H9 (cell line): ENCODE measurements around the gene SPRED3. TPM values are rescaled to one million over a fixed set of nuclear protein-coding genes. Genes with fewer than 3 reads are reported as not detected.

ENCODE experiments used
- DNase-seq: peaks from one replicate; pipeline ENCODE4 v3.0.0-alpha.2; 2017
- H2AFZ ChIP-seq: one replicate; pipeline ENCODE4 v1.6.1; 2013; ENCODE audit warnings: mild to moderate bottlenecking, low read length, control low read depth, moderate library complexity
- H2AK5ac ChIP-seq: 2 replicates; pipeline ENCODE4 v1.6.1; 2013; ENCODE audit warnings: low read length, control low read depth, mixed read lengths; ENCODE audit not compliant: insufficient read length
- H2BK120ac ChIP-seq: one replicate; pipeline ENCODE4 v1.6.1; 2013; ENCODE audit warnings: low read depth, mild to moderate bottlenecking, low read length, control low read depth, inconsistent platforms; ENCODE audit not compliant: poor library complexity, severe bottlenecking
- H2BK12ac ChIP-seq: 2 replicates; pipeline ENCODE4 v1.6.1; 2013; ENCODE audit warnings: low read length, control low read depth, mixed read lengths, low read depth; ENCODE audit not compliant: insufficient read length
- H2BK15ac ChIP-seq: 2 replicates; pipeline ENCODE4 v1.6.1; 2013; ENCODE audit warnings: low read depth, low read length, control low read depth
- H2BK20ac ChIP-seq: one replicate; pipeline ENCODE4 v1.6.1; 2013; ENCODE audit warnings: low read depth, mild to moderate bottlenecking, low read length, control low read depth, inconsistent platforms; ENCODE audit not compliant: poor library complexity, severe bottlenecking
- H2BK5ac ChIP-seq: 2 replicates; pipeline ENCODE4 v1.6.1; 2013; ENCODE audit warnings: low read length, control low read depth, mixed read lengths; ENCODE audit not compliant: insufficient read length
- H3K14ac ChIP-seq: 2 replicates; pipeline ENCODE4 v1.6.1; 2013; ENCODE audit warnings: low read length, control low read depth; ENCODE audit not compliant: insufficient read depth
- H3K18ac ChIP-seq: 2 replicates; pipeline ENCODE4 v1.6.1; 2013; ENCODE audit warnings: low read depth, mild to moderate bottlenecking, mixed read lengths, low read length, control low read depth; ENCODE audit not compliant: insufficient read length
- H3K23ac ChIP-seq: 2 replicates; pipeline ENCODE4 v1.6.1; 2013; ENCODE audit warnings: low read length, control low read depth, mixed read lengths, low read depth; ENCODE audit not compliant: insufficient read length
- H3K23me2 ChIP-seq: 2 replicates; pipeline ENCODE4 v1.6.1; 2013; ENCODE audit warnings: low read depth, mild to moderate bottlenecking, mixed read lengths, low read length, control low read depth; ENCODE audit not compliant: insufficient read length, poor library complexity, severe bottlenecking
- H3K27ac ChIP-seq: 2 replicates; pipeline ENCODE4 v1.5.1; 2013; ENCODE audit warnings: low read length, control low read depth, mixed read lengths, low read depth; ENCODE audit not compliant: insufficient read length
- H3K27me3 ChIP-seq: 2 replicates; pipeline ENCODE4 v1.6.1; 2013; ENCODE audit warnings: low read length, control low read depth, inconsistent platforms; ENCODE audit not compliant: insufficient read depth
- H3K4ac ChIP-seq: 2 replicates; pipeline ENCODE4 v1.6.1; 2013; ENCODE audit warnings: low read depth, mild to moderate bottlenecking, control low read depth, inconsistent platforms, low read length, moderate library complexity
- H3K4me1 ChIP-seq: 2 replicates; pipeline ENCODE4 v1.6.1; 2013; ENCODE audit warnings: low read length, control low read depth, inconsistent platforms; ENCODE audit not compliant: insufficient read depth
- H3K4me2 ChIP-seq: 2 replicates; pipeline ENCODE4 v1.6.1; 2013; ENCODE audit warnings: low read length, control low read depth, mixed read lengths; ENCODE audit not compliant: insufficient read length, insufficient read depth
- H3K56ac ChIP-seq: 2 replicates; pipeline ENCODE4 v1.6.1; 2013; ENCODE audit warnings: low read depth, mild to moderate bottlenecking, mixed read lengths, low read length, control low read depth; ENCODE audit not compliant: insufficient read length
- H3K79me1 ChIP-seq: 2 replicates; pipeline ENCODE4 v1.6.1; 2013; ENCODE audit warnings: low read depth, mild to moderate bottlenecking, moderate library complexity, low read length, control low read depth, inconsistent platforms; ENCODE audit not compliant: insufficient read depth, poor library complexity, severe bottlenecking
- H3K79me2 ChIP-seq: 2 replicates; pipeline ENCODE4 v1.6.1; 2013; ENCODE audit warnings: low read length, control low read depth, inconsistent platforms; ENCODE audit not compliant: insufficient read depth
- H3K9ac ChIP-seq: 2 replicates; pipeline ENCODE4 v1.6.1; 2013; ENCODE audit warnings: low read length, control low read depth, mixed read lengths; ENCODE audit not compliant: insufficient read length; ENCODE audit errors: extremely low read depth
- H3K9me3 ChIP-seq: one replicate; pipeline ENCODE4 v1.6.1; 2013; ENCODE audit warnings: low read depth, low read length, inconsistent platforms; ENCODE audit not compliant: control insufficient read depth
- H3T11ph ChIP-seq: one replicate; pipeline ENCODE4 v1.6.1; 2013; ENCODE audit warnings: mild to moderate bottlenecking, low read length, control low read depth, inconsistent platforms
- H4K20me1 ChIP-seq: one replicate; pipeline ENCODE4 v1.6.1; 2013; ENCODE audit not compliant: control insufficient read depth, insufficient read length, insufficient read depth
- H4K5ac ChIP-seq: 2 replicates; pipeline ENCODE4 v1.6.1; 2013; ENCODE audit warnings: low read depth, mild to moderate bottlenecking, mixed read lengths, low read length, control low read depth; ENCODE audit not compliant: insufficient read length
- H4K8ac ChIP-seq: replicated peaks from 2 replicates; pipeline ENCODE4 v1.6.1; 2013; ENCODE audit warnings: low read length, control low read depth, mixed read lengths, low read depth; ENCODE audit not compliant: insufficient read length
- H4K91ac ChIP-seq: 2 replicates; pipeline ENCODE4 v1.6.1; 2013; ENCODE audit warnings: low read depth, mild to moderate bottlenecking, moderate library complexity, mixed read lengths, low read length, control low read depth; ENCODE audit not compliant: insufficient read length
- H3K27ac Mint-ChIP-seq, 3 experiments: 2 replicates in 2 of 3; 3 replicates in 1 of 3; pipeline ENCODE4 v1.8.0; 2020 to 2021; ENCODE audit warnings: mixed read lengths in 3 of 3, mild to moderate bottlenecking in 1 of 3, moderate library complexity in 1 of 3
- H3K27me3 Mint-ChIP-seq: 2 replicates; pipeline ENCODE4 v1.8.0; 2021; ENCODE audit warnings: low read depth, mild to moderate bottlenecking, moderate library complexity, mixed read lengths
- H3K36me3 Mint-ChIP-seq, 3 experiments: 2 replicates in 2 of 3; 3 replicates in 1 of 3; pipeline ENCODE4 v1.8.0; 2020 to 2021; ENCODE audit warnings: low read depth in 3 of 3, mixed read lengths in 3 of 3; ENCODE audit not compliant: insufficient read depth in 1 of 3
- H3K4me1 Mint-ChIP-seq, 2 experiments: 2 replicates each; pipeline ENCODE4 v1.8.0; 2020; ENCODE audit warnings: mixed read lengths in 2 of 2
- H3K4me3 Mint-ChIP-seq, 2 experiments: 2 replicates in 1 of 2; 3 replicates in 1 of 2; pipeline ENCODE4 v1.8.0; 2020 to 2021; ENCODE audit warnings: mild to moderate bottlenecking in 2 of 2, mixed read lengths in 2 of 2, moderate library complexity in 1 of 2
- H3K9me3 Mint-ChIP-seq, 2 experiments: 2 replicates in 1 of 2; 3 replicates in 1 of 2; pipeline ENCODE4 v1.8.0; 2020; ENCODE audit warnings: mild to moderate bottlenecking in 2 of 2, mixed read lengths in 2 of 2, moderate library complexity in 1 of 2
- WGBS: extraction: QIAGEN DNeasy Blood & Tissue Kit; methylation state at CpG from one replicate; pipeline ENCODE4 v1.1.7; 2013; ENCODE audit warnings: missing lambda C conversion rate, low lambda C conversion rate, mixed read lengths; ENCODE audit not compliant: insufficient read length; ENCODE audit errors: extremely low coverage; 5-methylcytosine and 5-hydroxymethylcytosine counted together
- total RNA-seq: library from RNA; stranded (reverse); gene quantifications from 2 replicates; pipeline ENCODE4 v1.2.1, GENCODE V29; 2021
- TF ChIP-seq, protein P1 (sequence below): fragments of 200-600 bp; sonication (generic); conservative IDR thresholded peaks from 3 replicates; pipeline ENCODE4 v1.8.0; 2021; ENCODE audit warnings: antibody characterized with exemption, mild to moderate bottlenecking

SPRED3 gene
- total RNA-seq, 1 experiment from 2014 or later = 16.4 TPM

DNA sequence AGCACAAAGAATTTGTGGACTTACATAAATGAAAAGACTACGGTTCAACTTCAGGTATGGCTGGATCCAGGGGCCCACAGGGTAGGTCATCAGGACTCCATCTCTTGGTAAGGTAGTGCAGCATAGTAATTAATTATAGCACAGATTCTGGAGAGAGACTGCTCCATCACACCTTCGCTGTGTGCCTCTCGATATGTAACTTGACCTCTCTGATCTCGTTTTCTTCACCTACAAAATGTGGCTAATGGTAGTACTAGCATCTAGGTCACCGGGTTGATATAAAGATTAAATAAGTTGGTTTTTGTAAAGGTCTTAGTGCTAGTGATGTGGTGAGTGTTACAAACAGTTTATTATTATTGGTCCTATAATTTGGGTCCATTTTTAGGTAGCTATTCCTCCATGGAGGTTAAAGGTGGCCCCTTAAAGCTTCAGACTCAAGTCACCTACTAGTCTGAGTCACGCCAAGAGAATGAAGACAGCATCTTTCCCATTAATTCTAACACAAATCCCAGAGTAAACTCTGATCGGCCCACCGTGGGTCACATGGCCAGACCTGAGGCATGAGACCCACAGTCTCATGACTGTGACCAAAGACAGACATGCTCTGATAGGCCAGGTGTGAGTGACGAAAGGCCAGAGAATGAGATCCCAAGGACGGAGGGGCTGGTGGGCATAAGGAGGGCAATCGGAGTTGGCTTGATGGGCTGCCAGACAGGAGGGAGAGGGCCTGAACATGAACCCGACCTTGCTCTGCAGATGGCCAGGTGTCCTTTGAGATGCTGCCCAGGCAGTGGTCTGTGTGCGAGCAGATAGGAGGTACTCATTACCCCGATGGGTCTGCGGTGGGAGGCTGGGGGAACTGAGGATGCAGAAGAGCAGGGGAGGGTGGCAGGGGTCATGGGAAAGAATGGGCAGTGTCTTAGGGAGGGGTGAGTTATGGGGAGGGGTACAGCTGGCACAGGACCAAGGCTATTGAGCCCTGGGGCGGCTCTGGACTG lies 32.5 kb upstream of the SPRED3 start:
- no peak for DNase-seq
- no peak overlapping the region for H3K27ac ChIP-seq
- H2AFZ ChIP-seq = no peak overlapping the region
- H3K27me3 ChIP-seq = peaks cover 13% of the 10 kb centered on the region; the same call in 1 of the 2 replicates
- TF ChIP-seq, protein P1, sequence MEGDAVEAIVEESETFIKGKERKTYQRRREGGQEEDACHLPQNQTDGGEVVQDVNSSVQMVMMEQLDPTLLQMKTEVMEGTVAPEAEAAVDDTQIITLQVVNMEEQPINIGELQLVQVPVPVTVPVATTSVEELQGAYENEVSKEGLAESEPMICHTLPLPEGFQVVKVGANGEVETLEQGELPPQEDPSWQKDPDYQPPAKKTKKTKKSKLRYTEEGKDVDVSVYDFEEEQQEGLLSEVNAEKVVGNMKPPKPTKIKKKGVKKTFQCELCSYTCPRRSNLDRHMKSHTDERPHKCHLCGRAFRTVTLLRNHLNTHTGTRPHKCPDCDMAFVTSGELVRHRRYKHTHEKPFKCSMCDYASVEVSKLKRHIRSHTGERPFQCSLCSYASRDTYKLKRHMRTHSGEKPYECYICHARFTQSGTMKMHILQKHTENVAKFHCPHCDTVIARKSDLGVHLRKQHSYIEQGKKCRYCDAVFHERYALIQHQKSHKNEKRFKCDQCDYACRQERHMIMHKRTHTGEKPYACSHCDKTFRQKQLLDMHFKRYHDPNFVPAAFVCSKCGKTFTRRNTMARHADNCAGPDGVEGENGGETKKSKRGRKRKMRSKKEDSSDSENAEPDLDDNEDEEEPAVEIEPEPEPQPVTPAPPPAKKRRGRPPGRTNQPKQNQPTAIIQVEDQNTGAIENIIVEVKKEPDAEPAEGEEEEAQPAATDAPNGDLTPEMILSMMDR = no peak
- H3K4me2 ChIP-seq = no peak overlapping the region
- no peak overlapping the region for H3K23ac ChIP-seq
- H3K4me1 ChIP-seq = no peaks in the 10 kb centered on the region
- H4K91ac ChIP-seq = no peak overlapping the region
- no peak overlapping the region for H3K4ac ChIP-seq
- H2BK5ac ChIP-seq = no peak overlapping the region
- H3K79me2 ChIP-seq = no peaks in the 10 kb centered on the region
- H2BK120ac ChIP-seq = no peak overlapping the region
- no peak overlapping the region for H2BK15ac ChIP-seq
- Mint-ChIP-seq H3K9me3 (no peaks in the 10 kb centered on the region), H3K27ac (no peak overlapping the region), H3K4me3 (no peak overlapping the region), H3K27me3 (peaks cover 67% of the 10 kb centered on the region), H3K4me1 (peaks cover 5 to 17% of the 10 kb centered on the region in 2 experiments), H3K36me3 (no peaks in the 10 kb centered on the region; a peak in 1 of 7 replicates)
- H4K20me1 ChIP-seq = no peaks in the 10 kb centered on the region
- no peak overlapping the region for H2AK5ac ChIP-seq
- H4K8ac ChIP-seq = no peak overlapping the region
- H3K23me2 ChIP-seq = no peaks in the 10 kb centered on the region
- H4K5ac ChIP-seq = no peak overlapping the region
- H2BK12ac ChIP-seq = no peak overlapping the region
- no peak overlapping the region for H3K18ac ChIP-seq
- no peak overlapping the region for H2BK20ac ChIP-seq
- H3K9me3 ChIP-seq = no peaks in the 10 kb centered on the region
- no peak overlapping the region for H3K9ac ChIP-seq
- no peak overlapping the region for H3T11ph ChIP-seq
- no CpG with 5 or more reads among the region's 16 CpGs for WGBS
- peak overlapping the region; percentile 11; the same call in 1 of the 2 replicates for H3K14ac ChIP-seq
- no peaks in the 10 kb centered on the region for H3K79me1 ChIP-seq
- H3K56ac ChIP-seq = no peak overlapping the region
